Endothelial cell of umbilical vein (primary cell): ENCODE data around the gene VCPKMT. TPM values are rescaled to one million over a fixed set of nuclear protein-coding genes. Genes with fewer than 3 reads are reported as not detected.

Experiments
- BruUV-seq: library from RNA; stranded (reverse); fragments of 400-500 nt; replicated peaks from 2 replicates; lab custom pipeline; 2021; lab: Mats Ljungman, UMichigan
- CTCF ChIA-PET: fragments of 300-600, 350-600 bp; sonication (Branson Sonifier 250); formaldehyde crosslinking; loops from one replicate; lab custom pipeline; 2021; ENCODE audit warnings: antibody characterized with exemption, inconsistent platforms; lab: Charles Lee
- POLR2A ChIA-PET: fragments of 300-600, 350-600 bp; sonication (Branson Sonifier 250); formaldehyde crosslinking; loops from one replicate; lab custom pipeline; 2021; ENCODE audit warnings: antibody characterized with exemption, inconsistent platforms; lab: Charles Lee
- DNase-seq: peaks from one replicate; pipeline ENCODE4 v3.0.0-alpha.2; 2011; ENCODE audit warnings: low read depth, low spot score
- FAIRE-seq: peaks from 2 replicates; lab custom pipeline; 2011; peaks lifted over from hg19 to GRCh38; lab: Jason Lieb, UNC
- H2AFZ ChIP-seq: 2 replicates; pipeline ENCODE4 v1.6.0; 2012; ENCODE audit warnings: low read depth, low read length, control low read depth, inconsistent platforms
- H3K27ac ChIP-seq: 2 replicates; pipeline ENCODE4 v1.5.1; 2011; ENCODE audit warnings: low read depth, mild to moderate bottlenecking, control low read depth, low read length, moderate library complexity; ENCODE audit not compliant: insufficient read depth
- H3K27me3 ChIP-seq, 2 experiments: 2 replicates each; pipeline versions ENCODE4 v1.6.0 to v1.6.1; 2011; ENCODE audit warnings: low read length in 2 of 2, mixed read lengths in 1 of 2; ENCODE audit not compliant: control insufficient read depth in 2 of 2, insufficient read depth in 2 of 2
- H3K36me3 ChIP-seq, 2 experiments: 2 replicates in 1 of 2; 3 replicates in 1 of 2; pipeline ENCODE4 v1.5.1; 2011; ENCODE audit warnings: low read length in 2 of 2, mild to moderate bottlenecking in 1 of 2, moderate library complexity in 1 of 2; ENCODE audit not compliant: control insufficient read depth in 2 of 2, insufficient read depth in 2 of 2; ENCODE audit errors: extremely low read depth in 1 of 2
- H3K4me1 ChIP-seq: 3 replicates; pipeline ENCODE4 v1.5.1; 2011; ENCODE audit warnings: mild to moderate bottlenecking, low read length; ENCODE audit not compliant: control insufficient read depth, insufficient read depth; ENCODE audit errors: extremely low read depth
- H3K4me2 ChIP-seq: 2 replicates; pipeline ENCODE4 v1.6.1; 2011; ENCODE audit warnings: low read length, control low read depth, mixed read lengths; ENCODE audit not compliant: insufficient read depth
- H3K4me3 ChIP-seq, 3 experiments: fragments of 200-600 bp in 1 of 3; sonication (generic), shearing (Covaris generic) in 1 of 3; replicated peaks in 1 of 3; 2 replicates each; pipeline ENCODE4 v1.5.1; 2011 to 2016; ENCODE audit warnings: control low read depth in 3 of 3, low read length in 3 of 3, mild to moderate bottlenecking in 2 of 3, inconsistent platforms in 1 of 3, low read depth in 1 of 3, moderate library complexity in 1 of 3; ENCODE audit not compliant: insufficient read depth in 1 of 3
- H3K79me2 ChIP-seq: 2 replicates; pipeline ENCODE4 v1.6.0; 2012; ENCODE audit warnings: low read length, inconsistent platforms; ENCODE audit not compliant: control insufficient read depth, insufficient read depth
- H3K9ac ChIP-seq: replicated peaks from 2 replicates; pipeline ENCODE3; 2011; ENCODE audit warnings: low read length, control low read depth; ENCODE audit not compliant: insufficient read depth; ENCODE audit errors: extremely low read depth
- H3K9me1 ChIP-seq: replicated peaks from 3 replicates; pipeline ENCODE4 v1.6.0; 2011; ENCODE audit warnings: mild to moderate bottlenecking, low read length; ENCODE audit not compliant: control insufficient read depth, insufficient read depth; ENCODE audit errors: extremely low read depth
- H3K9me3 ChIP-seq: replicated peaks from 2 replicates; pipeline ENCODE4 v1.5.1; 2012; ENCODE audit warnings: low read length, inconsistent platforms; ENCODE audit not compliant: control insufficient read depth, insufficient read depth
- H4K20me1 ChIP-seq: replicated peaks from 2 replicates; pipeline ENCODE3; 2011; ENCODE audit warnings: mild to moderate bottlenecking, low read length; ENCODE audit not compliant: control insufficient read depth, insufficient read depth; ENCODE audit errors: extremely low read depth
- CTCF ChIP-seq, 2 donors: IDR thresholded peaks; 1 replicate in 1 of 2; 2 replicates in 1 of 2; pipeline ENCODE4 v1.5.1; 2011; ENCODE audit warnings: low read length in 2 of 2, mild to moderate bottlenecking in 2 of 2, moderate library complexity in 2 of 2, control low read depth in 1 of 2, inconsistent platforms in 1 of 2, low read depth in 1 of 2; ENCODE audit not compliant: insufficient read depth in 1 of 2; ENCODE audit errors: extremely low read depth in 1 of 2
- EZH2 ChIP-seq: IDR thresholded peaks from 2 replicates; pipeline ENCODE4 v1.6.1; 2012; ENCODE audit warnings: borderline replicate concordance, low read depth, mild to moderate bottlenecking, moderate library complexity, low read length, inconsistent platforms; ENCODE audit not compliant: severe bottlenecking
- FOS ChIP-seq: IDR thresholded peaks from 2 replicates; pipeline ENCODE4 v1.6.1; 2011; ENCODE audit warnings: mild to moderate bottlenecking, low read length, moderate library complexity, borderline replicate concordance; ENCODE audit not compliant: insufficient read depth
- GATA2 ChIP-seq: IDR thresholded peaks from 2 replicates; pipeline ENCODE4 v1.7.0; 2011; ENCODE audit warnings: low read depth, mild to moderate bottlenecking, moderate library complexity, mixed read lengths, low read length; ENCODE audit not compliant: insufficient read length, insufficient read depth
- JUN ChIP-seq: IDR thresholded peaks from 2 replicates; pipeline ENCODE4 v1.6.1; 2011; ENCODE audit warnings: borderline replicate concordance, low read depth; ENCODE audit not compliant: insufficient read length, insufficient read depth
- MAX ChIP-seq: IDR thresholded peaks from 2 replicates; pipeline ENCODE4 v1.6.1; 2011; ENCODE audit not compliant: insufficient read depth, insufficient read length
- POLR2AphosphoS5 ChIP-seq: IDR thresholded peaks from 2 replicates; pipeline ENCODE4 v1.6.1; 2012; ENCODE audit warnings: low read depth, mild to moderate bottlenecking, control low read depth, low read length, moderate library complexity; ENCODE audit not compliant: insufficient read depth
- dilution Hi-C: fragments of 300-500 bp; cut with MboI; formaldehyde crosslinking; loops from one replicate; pipeline ENCODE4 v1.15.0; 2019; ENCODE audit warnings: low sequenced_read_pairs; ENCODE audit not compliant: extremely low pct_ligation_motif_present
- intact Hi-C: fragments of 100-400 bp; cut with micrococcal nuclease; formaldehyde crosslinking; loops from one replicate; pipeline ENCODE4 v1.10.0; 2022
- polyA plus RNA-seq, 4 experiments: library from polyadenylated mRNA; depleted of rRNA in 3 of 4; stranded (reverse) in 3 of 4; unstranded in 1 of 4; fragments of >200 nt; gene quantifications; 2 replicates each; pipeline versions ENCODE4 v1.2.1 to v1.2.3, GENCODE V29; 2011 to 2012; ENCODE audit warnings: missing spikeins in 1 of 4
- total RNA-seq: library from RNA; stranded (reverse); gene quantifications from 2 replicates; pipeline ENCODE4 v1.2.3, GENCODE V29; 2021

Gene VCPKMT
- total and polyA plus RNA-seq, 2 donors (not counting 3 experiments of a cell fraction or from before 2014, with no cell fraction given), result 3.5 to 9.2 TPM

- CTCF ChIA-PET, result interaction anchor here (0.9 to 3.5 kb wide), 18 partner anchors 10 to 210 kb away, joined by 3 to 25 read pairs (median 9); partner anchors contain the start of genes ARF6 and NEMF
- no TSS peak for BruUV-seq
- Histone ChIP-seq H3K4me3 (no peak overlapping the region), H3K4me1 (peaks cover 34% of the 10 kb centered on the region), H3K9me1 (no peaks in the 10 kb centered on the region), H2AFZ (peak overlapping the region; percentile 29), H3K27ac (peak overlapping the region; percentile 88), H4K20me1 (no peaks in the 10 kb centered on the region), H3K36me3 (no peaks in the 10 kb centered on the region), H3K27me3 (no peaks in the 10 kb centered on the region), H3K9ac (peak overlapping the region; percentile 21), H3K79me2 (no peaks in the 10 kb centered on the region), H3K4me2 (peak overlapping the region; percentile 40), H3K9me3 (no peaks in the 10 kb centered on the region)
- dilution Hi-C loops (no loop called here), intact Hi-C loops (no loop called here)
- POLR2A ChIA-PET, result no interaction called here
- DNase-seq, result peak; percentile 81
- peak; percentile 80 for TF ChIP-seq FOS
- TF ChIP-seq EZH2, result no peak
- peak; percentile 57 for TF ChIP-seq JUN
- peak; percentile 91 for FAIRE-seq
Observed at GRCh38 chr14:50062438-50063085, 53.8 kb downstream of the VCPKMT start.

- POLR2A ChIA-PET, result interaction anchor here (0.6 kb wide), 2 partner anchors 45 to 46 kb away, joined by 3 to 4 read pairs; no protein-coding TSS in a partner anchor
- H3K4me2 ChIP-seq, result peak overlapping the region; percentile 28
Observed at GRCh38 chr14:50061664-50062437, 54.5 kb downstream of the VCPKMT start.

More at GRCh38 chr14:50061664-50062437, 54.5 kb downstream of the VCPKMT start:
- FAIRE-seq (peak; percentile 84), DNase-seq (peak; percentile 58)
- Histone ChIP-seq H3K27me3 (no peaks in the 10 kb centered on the region), H3K9me1 (no peaks in the 10 kb centered on the region), H3K4me3 (no peak overlapping the region), H3K27ac (peak overlapping the region; percentile 88), H3K9me3 (no peaks in the 10 kb centered on the region), H2AFZ (peak overlapping the region; percentile 33), H3K9ac (peak overlapping the region; percentile 66), H3K4me1 (peaks cover 31% of the 10 kb centered on the region), H3K36me3 (no peaks in the 10 kb centered on the region), H4K20me1 (no peaks in the 10 kb centered on the region), H3K79me2 (no peaks in the 10 kb centered on the region)
- TF ChIP-seq FOS (peak; percentile 4), CTCF (IDR thresholded peaks at IDR 0.05; ENCODE audit: extremely low read depth in 1 of 2, insufficient read depth in 1 of 2, low read depth in 1 of 2, low read length in 2 of 2) (no peak), EZH2 (no peak), GATA2 (peak; percentile 62), MAX (no peak), POLR2AphosphoS5 (peak; percentile 54)
- intact Hi-C loops, result loop anchor here (1.0 to 2.0 kb wide), 8 partner anchors 17 to 197 kb away; partner anchors contain the start of gene ARF6
- CTCF ChIA-PET, result interaction anchor here (0.9 to 3.5 kb wide), 27 partner anchors 8 to 209 kb away, joined by 3 to 25 read pairs (median 5); partner anchors contain the start of genes ARF6 and NEMF
- dilution Hi-C loops, result no loop called here
- no TSS peak for BruUV-seq
